ENCODE data around the gene TCERG1L.
A peak's percentile ranks its signal among the peaks of the same experiment; 100 is the strongest.
"Not testable (repeated sequence)": the region's sequence is repeated elsewhere in the genome, so short reads cannot be mapped to it uniquely, and the experiment has no call there.

Gene TCERG1L

DNA sequence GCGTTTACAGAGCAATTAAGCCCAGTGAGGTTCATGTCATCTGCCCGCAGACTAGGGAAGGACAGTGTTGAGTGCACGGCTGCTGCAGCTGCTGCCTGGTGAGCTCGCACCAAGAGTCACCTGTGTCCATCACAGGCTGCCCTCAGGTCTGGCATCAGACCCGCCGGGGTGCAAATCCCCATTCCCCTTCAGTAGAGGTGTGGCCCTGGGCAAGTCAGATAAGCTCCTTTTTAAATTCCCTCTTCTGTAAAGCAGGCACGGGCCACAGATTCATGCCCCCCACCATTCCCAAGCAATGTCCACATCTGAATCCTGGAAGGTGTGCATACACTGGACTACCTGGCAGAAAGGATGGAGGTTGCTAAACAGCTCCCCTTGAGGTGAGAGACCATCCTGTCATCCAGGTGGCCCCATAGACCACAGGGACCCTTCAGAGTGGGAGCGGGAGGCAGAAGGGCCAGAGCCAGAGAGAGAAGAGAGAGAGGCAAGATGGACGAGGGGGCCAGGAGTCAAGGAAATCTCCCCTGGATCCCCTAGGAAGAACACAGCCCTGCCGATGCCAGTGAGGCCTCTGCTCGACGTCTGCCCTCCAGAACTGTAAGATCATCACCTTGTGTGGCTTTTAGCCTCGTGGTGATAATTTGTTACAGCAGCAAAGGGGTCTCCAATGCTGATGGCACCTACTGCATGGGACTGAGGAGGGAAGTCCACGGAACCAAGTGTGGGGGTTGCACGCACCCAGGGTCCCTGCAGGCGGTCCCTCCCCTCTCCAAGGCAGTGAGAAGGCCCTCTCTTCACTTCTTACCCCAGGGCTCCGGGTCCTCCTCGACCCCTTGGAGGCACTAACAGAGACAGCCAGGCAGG is 168.8 kb downstream of the TCERG1L start:
- DNase-seq (ENCODE audit: low read depth, low spot score), result no peak
- no peak overlapping the region for H3K4me3 ChIP-seq (ENCODE audit: low read length)

DNA sequence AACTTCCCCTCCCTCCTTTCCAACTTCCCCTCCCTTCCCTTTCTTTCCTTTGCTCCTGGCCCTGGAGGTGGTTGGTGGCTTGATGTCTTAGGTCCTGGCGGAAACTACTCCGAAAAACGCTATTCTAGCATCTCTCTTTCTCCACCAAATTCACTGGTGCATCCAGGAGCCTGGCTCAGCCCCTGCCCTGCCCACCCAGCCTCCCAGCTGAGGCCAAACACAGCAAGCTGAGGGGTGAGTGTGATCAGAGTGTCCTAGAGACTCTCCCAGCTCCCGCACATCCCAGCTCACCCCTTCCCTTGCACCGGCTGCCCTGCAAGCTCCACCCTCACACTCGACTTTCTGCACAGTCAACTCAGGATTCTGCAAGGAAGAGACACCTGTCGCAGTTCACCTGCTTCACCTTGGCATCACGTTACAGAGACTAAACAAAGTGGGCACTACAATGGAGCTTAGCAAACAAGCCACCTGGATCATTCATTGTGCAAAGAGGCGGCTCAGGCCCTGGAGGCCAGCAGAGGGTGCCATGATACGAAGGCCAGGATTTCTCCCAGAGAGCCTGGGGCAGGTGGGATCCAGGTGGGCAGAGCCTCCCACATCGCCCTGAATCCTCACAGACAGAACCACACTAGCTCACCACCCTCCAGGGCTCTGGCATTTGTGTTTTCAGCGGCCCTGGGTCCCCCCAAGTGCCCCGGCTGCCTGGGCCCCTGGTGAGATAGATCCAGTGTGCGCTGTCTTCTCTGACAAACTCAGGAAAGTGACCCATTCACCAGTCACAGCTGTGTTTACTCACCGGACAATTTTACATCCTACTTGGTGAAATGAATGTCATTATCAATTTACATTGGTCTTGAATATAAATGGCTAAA is 169.6 kb downstream of the TCERG1L start:
- no peak for DNase-seq (ENCODE audit: low read depth, low spot score)
- no peak overlapping the region for H3K4me3 ChIP-seq (ENCODE audit: low read length)

DNA sequence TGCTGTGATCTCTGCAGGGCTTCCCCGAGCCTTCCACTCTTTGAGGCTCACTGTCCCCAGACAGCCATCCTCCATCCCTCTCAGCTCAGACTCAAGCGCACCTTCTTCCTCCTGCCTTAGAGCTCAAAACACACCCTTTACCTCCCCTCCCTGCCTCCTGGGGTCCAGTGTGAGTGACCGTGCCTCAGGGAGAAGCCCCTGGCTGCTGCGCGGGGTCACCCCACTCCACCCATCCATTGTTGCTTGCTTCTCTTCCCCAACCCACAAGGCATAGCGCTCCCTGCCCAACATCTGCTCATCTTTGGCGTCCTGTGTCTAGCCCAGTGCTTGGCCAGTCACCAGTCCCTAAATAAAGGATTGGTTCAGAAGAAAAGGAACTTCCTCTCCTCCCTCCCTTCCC is 170.3 kb downstream of the TCERG1L start:
- H3K4me3 ChIP-seq (ENCODE audit: low read length), result no peak overlapping the region
- no peak for DNase-seq (ENCODE audit: low read depth, low spot score)

DNA sequence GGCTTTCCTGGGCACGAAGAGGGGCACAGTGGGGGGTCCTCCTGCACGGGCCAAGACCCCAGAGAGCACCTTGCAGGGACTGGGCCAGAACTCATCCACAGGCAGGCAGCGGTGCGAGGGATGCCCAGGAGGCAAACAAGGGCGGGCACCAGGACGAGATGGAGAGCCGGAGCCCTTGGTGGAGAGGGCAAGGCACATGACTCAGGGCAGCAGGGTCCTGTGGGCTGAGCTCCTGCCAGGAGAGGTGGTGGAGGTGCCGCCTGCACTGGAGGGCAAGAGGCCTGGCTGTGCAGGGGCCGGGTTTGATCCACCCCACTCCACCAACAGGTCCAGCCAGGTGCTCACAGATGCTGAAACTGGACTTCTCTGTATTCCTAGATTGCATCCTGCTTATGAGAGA is 170.9 kb downstream of the TCERG1L start:
- H3K4me3 ChIP-seq (ENCODE audit: low read length), result no peak overlapping the region
- no peak for DNase-seq (ENCODE audit: low read depth, low spot score)

DNA sequence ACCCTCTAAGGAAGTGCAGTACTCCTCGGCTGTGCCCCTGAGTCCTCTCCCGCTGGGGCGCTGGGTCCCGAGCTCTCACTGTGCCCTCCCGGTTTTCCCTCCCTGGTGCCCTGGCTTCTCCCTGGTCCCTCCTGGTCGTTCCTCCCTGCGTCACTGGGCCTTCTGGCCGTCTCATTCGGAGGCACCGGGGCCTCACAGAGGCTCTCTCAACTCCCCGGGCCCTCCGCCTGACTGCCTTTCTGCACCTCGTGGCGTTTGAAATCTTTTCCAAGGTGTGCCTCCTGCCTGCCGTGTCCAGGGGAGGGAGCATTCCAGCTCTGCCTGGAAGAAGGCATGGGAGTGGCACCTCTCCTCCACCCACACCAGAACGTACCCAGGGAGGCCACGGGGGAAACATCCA is 174.3 kb downstream of the TCERG1L start:
- DNase-seq (ENCODE audit: low read depth, low spot score), result no peak
- no peak overlapping the region for H3K4me3 ChIP-seq (ENCODE audit: low read length)

DNA sequence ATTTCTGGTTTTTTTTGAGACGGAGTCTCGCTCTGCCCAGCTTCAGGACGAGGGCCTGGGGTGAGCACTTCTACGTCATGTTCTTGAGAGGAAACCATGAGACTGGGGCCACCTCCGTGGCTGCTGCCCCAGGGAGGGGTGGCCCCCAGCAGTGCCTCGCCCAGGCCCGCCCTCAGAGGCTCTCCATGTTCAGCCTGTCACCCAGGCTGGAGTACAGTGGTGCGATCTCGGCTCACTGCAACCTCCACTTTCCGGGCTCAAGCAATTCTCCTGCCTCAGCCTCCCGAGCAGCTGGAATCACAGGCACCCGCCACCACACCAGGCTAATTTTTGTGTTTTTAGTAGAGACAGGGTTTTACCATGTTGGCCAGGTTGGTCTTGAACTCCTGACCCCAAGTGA is 175.2 kb downstream of the TCERG1L start:
- not testable (repeated sequence) for DNase-seq (ENCODE audit: low read depth, low spot score); H3K4me3 ChIP-seq (ENCODE audit: low read length)

DNA sequence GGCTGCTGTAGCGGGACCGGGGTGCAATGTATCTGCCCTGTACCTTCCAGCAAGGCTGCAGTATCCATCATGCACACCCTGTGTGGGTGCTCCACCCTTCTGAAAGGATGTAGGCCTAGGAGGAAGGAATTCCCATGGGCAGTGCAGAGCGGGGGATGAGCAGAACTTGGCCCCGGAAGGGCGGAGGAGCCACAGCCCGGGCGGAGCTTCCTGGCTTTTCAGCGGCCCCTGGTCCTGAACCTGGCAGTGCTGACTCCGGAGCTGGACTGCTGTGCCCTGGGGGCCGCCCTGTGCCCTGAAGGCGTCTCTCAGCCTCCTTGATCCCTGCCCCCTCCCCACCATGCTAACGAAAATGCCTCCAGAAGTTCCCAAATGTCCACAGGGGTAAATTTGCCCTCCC is 175.8 kb downstream of the TCERG1L start:
- no peak overlapping the region for H3K4me3 ChIP-seq (ENCODE audit: low read length)
- DNase-seq (ENCODE audit: low read depth, low spot score), result no peak

DNA sequence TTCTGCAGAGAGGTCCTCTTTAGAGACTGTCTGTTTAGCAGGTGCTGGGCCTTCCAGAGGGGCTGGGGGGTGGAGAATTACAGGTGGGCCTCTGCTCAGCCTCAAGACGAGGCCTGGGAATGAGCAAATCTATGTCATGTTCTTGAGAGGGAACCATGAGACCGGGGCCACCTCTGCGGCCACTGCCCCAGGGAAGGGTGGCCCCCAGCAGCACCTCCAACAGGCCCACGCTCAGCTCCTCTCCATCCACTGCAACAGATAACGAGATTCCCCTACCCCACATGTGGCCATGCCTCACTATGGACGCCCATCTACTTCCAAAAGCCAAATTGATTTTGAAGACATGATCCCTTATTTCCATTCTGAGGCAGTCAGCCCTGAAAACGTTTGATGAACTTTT is 176.9 kb downstream of the TCERG1L start:
- no peak for DNase-seq (ENCODE audit: low read depth, low spot score)
- no peak overlapping the region for H3K4me3 ChIP-seq (ENCODE audit: low read length)

DNA sequence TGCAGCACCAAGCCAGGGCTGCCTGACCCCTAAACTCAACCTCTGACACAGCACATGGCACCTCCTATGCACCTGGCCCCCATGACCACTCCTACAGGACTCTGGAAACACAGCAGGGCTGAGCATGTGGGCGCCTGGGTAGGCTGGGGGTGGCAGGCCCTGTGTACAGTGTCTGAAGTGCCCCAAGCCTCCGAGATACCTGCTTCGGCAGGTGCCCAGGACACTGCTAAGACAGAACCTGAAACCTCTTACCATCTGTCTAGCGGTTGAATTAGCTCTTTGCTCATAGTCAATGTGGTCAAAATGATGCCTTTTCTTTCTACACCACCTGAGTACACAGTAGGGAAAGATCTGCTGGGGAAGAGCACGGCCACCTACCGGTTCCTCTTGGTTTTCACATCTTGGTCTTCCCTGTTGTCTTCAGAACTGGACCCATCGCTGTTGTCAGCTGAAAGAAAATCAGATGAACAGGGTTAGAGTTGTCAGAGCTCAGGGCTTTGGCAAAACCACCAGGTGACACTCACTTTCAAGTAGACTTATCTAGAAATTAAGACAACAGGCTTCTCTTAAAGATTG is 177.4 kb downstream of the TCERG1L start:
- no peak overlapping the region for H3K4me3 ChIP-seq (ENCODE audit: low read length)
- DNase-seq (ENCODE audit: low read depth, low spot score), result no peak

DNA sequence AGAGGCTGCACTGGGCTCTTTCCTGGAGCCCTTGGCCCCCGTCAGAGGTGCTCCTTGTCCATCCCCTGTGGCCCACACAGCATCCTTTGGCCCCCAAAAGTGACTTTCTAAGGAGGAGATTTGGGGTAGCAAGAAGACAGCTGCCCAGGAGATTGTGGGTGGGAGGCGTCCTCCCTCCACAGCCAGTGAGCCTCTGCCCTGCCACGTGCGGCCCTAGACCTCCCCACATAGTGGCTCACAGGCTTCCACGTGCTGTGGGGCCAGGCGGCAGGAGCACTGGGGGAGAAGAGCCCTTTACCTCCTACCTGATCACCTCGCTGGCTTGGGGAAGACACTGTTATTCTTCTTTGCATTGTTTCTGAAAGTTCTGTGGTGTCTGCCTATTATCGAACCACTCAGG is 178.8 kb downstream of the TCERG1L start:
- no peak overlapping the region for H3K4me3 ChIP-seq (ENCODE audit: low read length)

DNA sequence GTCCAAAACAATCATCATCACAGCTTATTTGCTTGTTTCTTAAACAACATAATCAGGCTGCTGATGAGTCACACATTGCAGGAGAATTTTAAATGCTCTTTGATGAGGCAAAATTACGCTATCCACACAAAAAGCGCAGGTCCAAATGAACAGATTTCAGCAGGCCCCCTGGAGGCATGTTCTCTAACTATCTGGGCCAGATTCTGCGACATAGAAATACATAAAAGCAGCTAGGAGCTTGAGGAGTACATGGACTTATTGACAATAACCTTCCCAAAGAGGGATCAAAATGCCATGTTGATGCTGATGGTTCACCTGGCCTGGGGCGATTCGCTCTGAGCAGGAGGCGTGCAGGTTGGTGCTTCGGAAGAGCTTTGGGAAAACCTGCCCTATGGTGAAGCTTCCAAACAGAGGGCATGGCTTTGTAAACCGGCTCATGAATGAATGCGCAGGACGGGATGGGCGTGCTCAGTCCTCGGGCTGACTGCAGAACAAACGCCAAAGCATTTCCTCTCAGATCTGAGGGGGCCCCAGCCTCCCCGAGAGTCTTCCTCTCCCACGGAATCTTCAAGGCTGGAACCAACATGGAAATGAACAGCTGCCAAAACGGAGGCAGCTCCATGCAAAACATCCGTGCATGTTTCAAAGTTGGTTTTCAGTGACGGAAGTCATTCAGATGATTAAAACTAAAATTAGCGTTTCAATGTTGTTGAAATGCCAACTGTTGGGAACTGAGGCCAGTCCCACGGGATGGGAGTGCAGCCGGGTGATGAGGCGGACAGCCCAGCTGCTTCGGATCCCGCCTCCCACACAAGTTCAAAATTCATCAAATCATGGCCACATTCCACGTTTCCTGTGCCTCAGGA is 179.6 kb downstream of the TCERG1L start:
- DNase-seq (ENCODE audit: low read depth, low spot score), result no peak
- H3K4me3 ChIP-seq (ENCODE audit: low read length), result no peak overlapping the region

More for the DNA sequence above, 178.8 kb downstream of the TCERG1L start:
- no peak for DNase-seq (ENCODE audit: low read depth, low spot score)

DNA sequence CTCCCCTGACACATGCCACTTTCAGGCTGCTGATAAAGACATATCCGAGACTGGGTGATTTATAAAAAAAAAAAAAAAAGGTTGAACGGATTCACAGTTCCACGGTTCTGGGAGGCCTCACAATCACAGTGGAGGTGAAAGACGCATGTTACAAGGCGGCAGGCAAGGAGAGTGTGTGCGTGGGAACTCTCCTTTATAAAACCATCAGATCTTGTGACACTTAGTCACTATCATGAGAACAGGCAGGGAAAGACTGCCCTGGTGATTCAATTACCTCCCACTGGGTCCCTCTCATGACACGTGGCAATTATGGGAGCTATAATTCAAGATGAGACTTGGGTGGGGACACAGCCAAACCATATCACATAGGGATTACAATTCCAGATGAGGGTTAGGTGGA is 181.5 kb downstream of the TCERG1L start:
- no peak overlapping the region for H3K4me3 ChIP-seq (ENCODE audit: low read length)
- no peak for DNase-seq (ENCODE audit: low read depth, low spot score)

DNA sequence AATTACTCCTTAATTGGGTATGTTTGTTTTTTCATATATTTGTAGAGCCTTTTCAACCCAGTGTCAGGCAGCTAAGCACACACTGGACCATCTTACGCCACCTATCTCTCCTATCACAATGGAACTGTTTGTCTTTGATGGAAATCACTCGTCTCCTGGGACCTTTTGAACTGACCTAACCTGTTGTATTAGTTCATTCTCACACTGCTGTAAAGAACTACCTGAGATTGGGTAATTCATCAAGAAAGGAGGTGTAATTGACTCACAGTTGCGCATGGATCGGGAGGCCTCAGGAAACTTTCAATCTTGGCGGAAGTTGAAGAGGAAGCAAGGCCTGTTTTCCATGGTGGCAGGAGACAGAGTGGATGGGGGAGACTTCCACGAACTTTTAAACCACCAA is 182.0 kb downstream of the TCERG1L start:
- no peak overlapping the region for H3K4me3 ChIP-seq (ENCODE audit: low read length)
- DNase-seq (ENCODE audit: low read depth, low spot score), result no peak

DNA sequence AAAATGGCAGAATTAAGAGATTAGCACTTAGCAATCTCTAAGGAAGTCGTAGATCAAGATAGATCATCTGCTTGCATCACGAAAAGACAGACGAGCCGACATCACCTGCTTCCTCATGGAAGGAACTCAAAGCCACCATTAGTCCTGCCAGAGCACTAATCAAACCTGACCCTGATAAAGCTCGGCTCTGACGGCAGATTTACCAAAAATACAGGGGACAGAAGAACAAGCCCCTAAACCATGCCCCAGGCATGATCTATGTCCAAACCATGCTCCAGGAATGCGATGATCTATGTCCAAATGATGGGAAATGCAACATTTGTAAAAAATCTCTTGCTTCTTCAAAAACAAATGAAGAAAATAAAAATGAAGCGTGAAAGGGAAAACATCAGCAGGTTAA is 182.8 kb downstream of the TCERG1L start:
- no peak for DNase-seq (ENCODE audit: low read depth, low spot score)
- H3K4me3 ChIP-seq (ENCODE audit: low read length), result no peak overlapping the region

DNA sequence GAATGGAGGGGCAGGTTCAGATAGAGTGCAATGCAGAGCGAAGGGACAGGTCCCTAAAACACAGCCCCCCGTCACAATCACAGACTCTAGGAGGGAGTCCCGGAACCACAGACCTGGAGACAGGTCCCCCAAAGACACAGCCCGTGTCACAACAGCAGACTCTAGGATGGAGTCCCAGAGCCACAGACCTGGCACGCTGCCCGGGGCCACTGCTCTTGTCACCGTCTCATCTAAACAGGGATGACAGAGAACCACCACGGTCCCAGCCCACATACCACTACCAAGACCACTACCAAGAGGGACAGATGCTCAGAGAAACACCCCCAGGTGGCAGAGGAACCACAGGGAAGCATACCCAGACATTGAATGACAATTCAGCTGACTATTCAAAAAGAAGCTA is 183.9 kb downstream of the TCERG1L start:
- no peak overlapping the region for H3K4me3 ChIP-seq (ENCODE audit: low read length)
- peak; percentile 60 for DNase-seq (ENCODE audit: low read depth, low spot score)

DNA sequence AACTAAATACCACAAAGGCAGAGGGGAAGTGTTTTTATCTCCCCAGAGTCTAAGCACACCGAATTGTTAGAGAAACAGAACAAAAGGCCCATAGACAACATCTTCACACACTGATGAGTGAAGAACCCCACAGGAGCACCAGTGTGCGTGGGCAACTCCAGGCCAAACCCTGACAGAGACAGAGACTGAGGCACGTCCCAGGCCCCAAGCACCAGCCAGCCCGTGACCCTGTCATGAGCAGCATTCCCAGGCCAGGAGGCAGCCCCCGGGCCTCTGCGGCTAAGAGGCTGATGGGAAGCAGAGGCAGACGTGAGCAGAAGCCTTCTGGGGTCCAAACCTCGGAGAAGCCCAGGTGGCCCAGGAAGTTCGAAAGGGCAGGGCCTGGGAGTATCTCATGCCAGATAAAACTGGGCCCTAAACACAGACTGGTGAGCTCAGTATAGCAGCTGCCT is 184.4 kb downstream of the TCERG1L start:
- no peak overlapping the region for H3K4me3 ChIP-seq (ENCODE audit: low read length)
- peak; percentile 23 for DNase-seq (ENCODE audit: low read depth, low spot score)

DNA sequence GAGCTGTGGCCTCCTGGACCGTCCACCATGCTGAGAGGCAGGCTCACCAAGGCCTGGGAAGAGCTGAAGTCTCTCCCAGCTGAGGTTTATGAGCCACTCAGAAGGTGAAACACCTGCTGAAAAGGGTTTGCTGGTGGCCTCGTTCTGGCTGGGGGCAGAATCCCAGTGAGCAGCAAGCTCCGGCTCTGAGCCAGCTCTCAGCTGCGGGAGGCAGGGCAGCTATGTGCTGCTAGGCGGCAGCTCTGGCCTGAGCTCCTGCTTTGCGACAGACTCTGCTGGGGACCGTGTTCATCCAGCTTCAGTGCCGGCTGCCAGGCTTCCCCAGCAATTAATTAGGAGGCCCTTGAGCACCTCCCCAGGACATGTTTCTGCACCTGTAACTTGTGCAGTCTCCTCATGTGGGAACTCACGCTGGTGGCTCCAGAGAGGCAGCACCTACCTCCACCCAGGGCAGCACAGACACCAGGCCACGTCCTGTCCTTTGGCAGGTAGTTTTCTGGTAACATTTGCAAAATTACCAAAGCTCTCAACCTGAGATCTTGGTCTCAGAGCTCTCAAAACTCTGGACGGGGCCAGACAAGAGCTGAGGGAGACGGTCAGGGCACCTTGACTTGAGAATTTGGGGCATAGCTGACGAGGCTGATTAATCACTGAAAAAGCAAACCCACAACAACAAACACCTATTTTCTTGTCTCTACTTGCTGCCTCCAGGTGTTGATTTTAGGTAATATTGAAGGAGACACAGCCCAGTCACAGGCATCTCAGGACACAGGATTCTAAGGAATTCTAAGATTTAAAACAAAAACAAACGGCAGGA is 185.0 kb downstream of the TCERG1L start:
- H3K4me3 ChIP-seq (ENCODE audit: low read length), result no peak overlapping the region
- no peak for DNase-seq (ENCODE audit: low read depth, low spot score)

DNA sequence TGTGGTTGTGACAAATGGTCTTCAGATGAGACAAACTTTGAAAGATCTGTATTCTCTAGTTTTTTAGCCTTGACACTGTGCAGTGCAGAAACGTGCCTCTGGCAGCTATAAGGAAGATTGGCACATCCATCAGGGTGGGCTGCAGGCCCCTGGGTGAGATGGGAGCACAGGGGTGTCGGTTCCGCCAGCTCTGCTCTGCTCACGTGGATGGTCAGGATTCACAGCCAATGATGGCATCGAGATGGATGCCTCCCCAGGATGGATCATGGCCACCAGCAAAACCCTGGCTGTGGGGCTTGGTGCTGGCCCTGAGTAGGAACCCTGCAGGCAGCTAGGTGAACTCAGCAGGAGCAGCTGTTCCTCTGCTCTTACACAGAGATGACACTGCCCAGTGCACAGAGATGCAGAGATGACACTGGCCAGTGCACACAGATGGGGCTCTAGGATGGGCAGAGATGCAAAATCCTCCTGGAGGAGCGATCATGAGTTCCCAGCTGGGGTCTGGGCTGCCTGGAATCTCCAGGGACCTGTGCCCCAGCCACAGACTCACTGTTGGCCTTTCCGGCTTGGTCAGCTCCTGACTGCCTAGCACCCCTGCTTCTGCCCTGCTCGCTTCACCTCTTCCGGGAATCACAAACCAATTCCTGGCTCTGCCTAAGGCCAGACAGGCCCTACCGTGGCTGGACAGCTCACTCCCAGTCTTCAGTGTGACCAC is 185.9 kb downstream of the TCERG1L start:
- no peak for DNase-seq (ENCODE audit: low read depth, low spot score)
- H3K4me3 ChIP-seq (ENCODE audit: low read length), result no peak overlapping the region
